IMR-90 (cell line): Measurements from ENCODE around the gene DGKB. TPM values are rescaled to one million over a fixed set of nuclear protein-coding genes. Genes with fewer than 3 reads are reported as not detected.

Source experiments
- ATAC-seq: fragments of 200-7000 bp; cut with Tn5 transposase; 2 replicates; pipeline ENCODE4 v1.9.1; 2020; ENCODE audit warnings: low read depth, mild to moderate bottlenecking, moderate library complexity
- BruUV-seq: library from RNA; stranded (reverse); fragments of 400-500 nt; replicated peaks from 2 replicates; lab custom pipeline; 2021; lab: Mats Ljungman, UMichigan
- CTCF ChIA-PET: fragments of 300-600 bp; formaldehyde crosslinking; extraction: SDS; loops from one replicate; lab custom pipeline; 2021; ENCODE audit warnings: antibody characterized with exemption; lab: Yijun Ruan, JAX
- POLR2A ChIA-PET: fragments of 300-600 bp; sonication (Branson Sonifier 250); formaldehyde crosslinking; loops from one replicate; lab custom pipeline; 2022; ENCODE audit warnings: antibody characterized with exemption; ENCODE audit not compliant: unreplicated experiment; lab: Charles Lee
- DNase-seq: peaks from one replicate; pipeline ENCODE4 v3.0.0; 2013
- H2AFZ ChIP-seq: replicated peaks from 2 replicates; pipeline ENCODE3; 2013; ENCODE audit warnings: low read length, mild to moderate bottlenecking; ENCODE audit not compliant: poor library complexity
- H2AK5ac ChIP-seq: 2 replicates; pipeline ENCODE4 v1.6.1; 2013; ENCODE audit warnings: low read depth, low read length, inconsistent platforms
- H2AK9ac ChIP-seq: replicated peaks from 2 replicates; pipeline ENCODE3; 2013; ENCODE audit warnings: mild to moderate bottlenecking, low read depth, low read length, moderate library complexity; ENCODE audit not compliant: poor library complexity
- H2BK120ac ChIP-seq: 2 replicates; pipeline ENCODE4 v1.6.1; 2013; ENCODE audit warnings: low read depth, low read length, inconsistent platforms
- H2BK15ac ChIP-seq: 3 replicates; pipeline ENCODE4 v1.6.1; 2013; ENCODE audit warnings: low read depth, low read length, inconsistent platforms
- H2BK20ac ChIP-seq: 2 replicates; pipeline ENCODE4 v1.6.1; 2013; ENCODE audit warnings: low read depth, mild to moderate bottlenecking, inconsistent platforms, low read length, moderate library complexity
- H2BK5ac ChIP-seq: 2 replicates; pipeline ENCODE4 v1.6.1; 2013; ENCODE audit warnings: mild to moderate bottlenecking, low read depth, low read length, inconsistent platforms; ENCODE audit not compliant: poor library complexity, severe bottlenecking
- H3K14ac ChIP-seq: replicated peaks from 2 replicates; pipeline ENCODE4 v1.6.1; 2013; ENCODE audit warnings: low read depth, low read length, inconsistent platforms
- H3K18ac ChIP-seq: 2 replicates; pipeline ENCODE4 v1.6.1; 2013; ENCODE audit warnings: low read depth, low read length, control low read depth
- H3K23ac ChIP-seq: 2 replicates; pipeline ENCODE4 v1.6.1; 2013; ENCODE audit warnings: low read depth, low read length, inconsistent platforms
- H3K27ac ChIP-seq: 2 replicates; pipeline ENCODE4 v1.5.1; 2013; ENCODE audit warnings: mild to moderate bottlenecking, control low read depth, low read length; ENCODE audit not compliant: insufficient read depth
- H3K27me3 ChIP-seq: 2 replicates; pipeline ENCODE4 v1.6.1; 2013; ENCODE audit warnings: low read length; ENCODE audit not compliant: control insufficient read depth, insufficient read depth
- H3K36me3 ChIP-seq: 2 replicates; pipeline ENCODE4 v1.6.1; 2013; ENCODE audit warnings: low read length, mixed read lengths; ENCODE audit not compliant: control insufficient read depth, insufficient read depth
- H3K4ac ChIP-seq: 2 replicates; pipeline ENCODE4 v1.6.1; 2013; ENCODE audit warnings: low read depth, low read length, inconsistent platforms
- H3K4me1 ChIP-seq: 2 replicates; pipeline ENCODE4 v1.6.1; 2013; ENCODE audit warnings: low read length, mixed read lengths; ENCODE audit not compliant: control insufficient read depth, insufficient read depth
- H3K4me2 ChIP-seq: 2 replicates; pipeline ENCODE4 v1.6.1; 2013; ENCODE audit warnings: low read depth, mild to moderate bottlenecking, control low read depth, low read length, moderate library complexity
- H3K4me3 ChIP-seq: 2 replicates; pipeline ENCODE4 v1.5.1; 2013; ENCODE audit warnings: low read depth, mild to moderate bottlenecking, control low read depth, low read length, moderate library complexity; ENCODE audit not compliant: insufficient read depth
- H3K56ac ChIP-seq: 2 replicates; pipeline ENCODE4 v1.6.1; 2013; ENCODE audit warnings: low read length, inconsistent platforms; ENCODE audit not compliant: insufficient read depth; ENCODE audit errors: extremely low read depth
- H3K79me1 ChIP-seq, 2 experiments: 2 replicates each; pipeline ENCODE4 v1.6.1; 2013; ENCODE audit warnings: low read length in 2 of 2, inconsistent platforms in 1 of 2, low read depth in 1 of 2
- H3K9ac ChIP-seq: 2 replicates; pipeline ENCODE4 v1.6.1; 2013; ENCODE audit warnings: low read depth, low read length, control low read depth
- H3K9me1 ChIP-seq: 2 replicates; pipeline ENCODE4 v1.6.1; 2013; ENCODE audit warnings: low read length, inconsistent platforms; ENCODE audit not compliant: insufficient read depth
- H3K9me3 ChIP-seq: 2 replicates; pipeline ENCODE4 v1.6.1; 2013; ENCODE audit warnings: low read length; ENCODE audit not compliant: control insufficient read depth, insufficient read depth
- H4K20me1 ChIP-seq: 2 replicates; pipeline ENCODE4 v1.6.1; 2013; ENCODE audit warnings: low read length, inconsistent platforms; ENCODE audit not compliant: insufficient read depth
- H4K5ac ChIP-seq: 2 replicates; pipeline ENCODE4 v1.6.1; 2013; ENCODE audit warnings: mild to moderate bottlenecking, low read depth, low read length, control low read depth
- H4K8ac ChIP-seq, 2 experiments: 2 replicates each; pipeline ENCODE4 v1.6.1; 2013; ENCODE audit warnings: low read depth in 2 of 2, low read length in 2 of 2, control low read depth in 1 of 2, inconsistent platforms in 1 of 2
- H4K91ac ChIP-seq: 2 replicates; pipeline ENCODE4 v1.6.1; 2013; ENCODE audit warnings: low read depth, low read length, inconsistent platforms; ENCODE audit not compliant: insufficient read depth
- CEBPB ChIP-seq: IDR thresholded peaks from 2 replicates; pipeline ENCODE4 v1.6.1; 2012; ENCODE audit warnings: low read depth, low read length, improper control_type of control experiment
- CHD1 ChIP-seq: IDR thresholded peaks from 2 replicates; pipeline ENCODE4 v1.6.1; 2012; ENCODE audit warnings: low read depth, low read length, improper control_type of control experiment
- ELK1 ChIP-seq: fragments of 150-350 bp; IDR thresholded peaks from 2 replicates; pipeline ENCODE4 v1.6.1; 2016; ENCODE audit warnings: low read depth, mild to moderate bottlenecking, low read length, moderate library complexity, borderline replicate concordance
- FOS ChIP-seq: fragments of 150-350 bp; IDR thresholded peaks from 2 replicates; pipeline ENCODE4 v1.6.1; 2016; ENCODE audit warnings: low read depth, low read length
- MAZ ChIP-seq: IDR thresholded peaks from 2 replicates; pipeline ENCODE4 v1.6.1; 2012; ENCODE audit warnings: low read depth, mild to moderate bottlenecking, low read length, improper control_type of control experiment, moderate library complexity, borderline replicate concordance
- MXI1 ChIP-seq: IDR thresholded peaks from 2 replicates; pipeline ENCODE4 v1.6.1; 2012; ENCODE audit warnings: low read depth, mild to moderate bottlenecking, low read length, moderate library complexity, borderline replicate concordance
- NFE2L2 ChIP-seq: fragments of 150-350 bp; IDR thresholded peaks from 2 replicates; pipeline ENCODE4 v1.6.1; 2016; ENCODE audit warnings: low read depth, mild to moderate bottlenecking, low read length
- POLR2A ChIP-seq: IDR thresholded peaks from 2 replicates; pipeline ENCODE4 v1.6.1; 2012; ENCODE audit warnings: mild to moderate bottlenecking, low read depth, low read length
- RAD21 ChIP-seq: IDR thresholded peaks from 2 replicates; pipeline ENCODE4 v1.6.1; 2012; ENCODE audit warnings: low read length, improper control_type of control experiment
- RCOR1 ChIP-seq: IDR thresholded peaks from 2 replicates; pipeline ENCODE4 v1.6.1; 2012; ENCODE audit warnings: mild to moderate bottlenecking, low read length, improper control_type of control experiment; ENCODE audit not compliant: insufficient replicate concordance
- SMC3 ChIP-seq: fragments of 150-350 bp; IDR thresholded peaks from 2 replicates; pipeline ENCODE4 v1.6.1; 2016; ENCODE audit warnings: low read depth, mild to moderate bottlenecking, antibody characterized with exemption, low read length, moderate library complexity
- WGBS, 2 experiments: methylation state at CpG; one replicate each; pipeline versions ENCODE4 v1.1.5 to v1.1.7; 2013; ENCODE audit warnings: missing lambda C conversion rate in 2 of 2; ENCODE audit not compliant: insufficient read length in 1 of 2; ENCODE audit errors: extremely low coverage in 2 of 2; 5-methylcytosine and 5-hydroxymethylcytosine counted together
- dilution Hi-C: fragments of 300-500 bp; cut with HindIII; formaldehyde crosslinking; loops from one replicate; pipeline ENCODE4 v1.14.3; 2018; ENCODE audit warnings: low sequenced_read_pairs; ENCODE audit not compliant: unreplicated experiment
- in situ Hi-C: fragments of 300-500 bp; cut with MboI; formaldehyde crosslinking; loops from 3 replicates; pipeline ENCODE4 v1.14.3; 2019; ENCODE audit warnings: low sequenced_read_pairs, inconsistent platforms, mixed read lengths
- intact Hi-C: fragments of 100-400 bp; cut with micrococcal nuclease; formaldehyde crosslinking; loops from 2 replicates; pipeline ENCODE4 v1.10.0; 2022
- polyA plus RNA-seq, 3 experiments: library from polyadenylated mRNA; depleted of rRNA; stranded (reverse); fragments of >200 nt; gene quantifications; 2 replicates each; pipeline ENCODE4 v1.2.3, GENCODE V29; 2012; ENCODE audit warnings: low replicate concordance in 1 of 3
- total RNA-seq: library from RNA; depleted of rRNA; stranded (reverse); fragments of >200 nt; gene quantifications from 2 replicates; pipeline ENCODE4 v1.2.3, GENCODE V29; 2012
- TF ChIP-seq, protein P1 (sequence below): fragments of 150-350 bp; IDR thresholded peaks from 2 replicates; pipeline ENCODE4 v1.6.1; 2017; ENCODE audit warnings: mild to moderate bottlenecking, antibody characterized with exemption, low read length, low read depth

Gene DGKB
- total and polyA plus RNA-seq, 2 of the 4 experiments (the other 2 are of a cell fraction): not detected

DNA sequence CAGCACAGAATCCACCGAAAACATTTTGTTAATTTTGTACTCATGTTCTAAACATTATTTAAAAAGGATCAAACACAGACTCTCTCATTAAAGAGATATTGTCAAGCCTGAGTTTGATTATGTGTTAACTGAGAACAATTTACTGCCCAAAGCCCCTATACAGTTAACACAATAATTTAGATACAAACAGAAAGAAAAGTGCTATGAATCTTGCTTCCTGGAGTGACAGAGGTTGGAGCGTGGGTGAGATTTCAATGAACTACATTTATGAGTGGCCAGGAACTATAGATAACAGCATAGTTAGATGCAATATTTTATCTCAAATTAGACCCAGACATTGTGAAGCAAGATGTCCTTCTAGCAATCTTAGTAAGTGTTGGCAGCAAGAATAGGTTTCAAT lies 464.2 kb downstream of the DGKB start:
- Histone ChIP-seq H4K8ac (no peak overlapping the region), H3K18ac (no peak overlapping the region), H3K79me1 (no peaks in the 10 kb centered on the region), H3K23ac (no peak overlapping the region), H3K56ac (no peak overlapping the region), H3K9me3 (no peaks in the 10 kb centered on the region), H2AK5ac (no peak overlapping the region), H4K20me1 (no peaks in the 10 kb centered on the region), H2BK15ac (no peak overlapping the region), H4K5ac (no peak overlapping the region), H3K4me1 (no peaks in the 10 kb centered on the region), H2AK9ac (no peak overlapping the region), H3K4me2 (no peak overlapping the region), H3K27me3 (no peaks in the 10 kb centered on the region), H2BK120ac (no peak overlapping the region), H2AFZ (no peak overlapping the region), H3K4ac (no peak overlapping the region), H3K27ac (no peak overlapping the region), H3K14ac (no peak overlapping the region), H2BK5ac (no peak overlapping the region), H3K9ac (no peak overlapping the region), H3K4me3 (no peak overlapping the region), H4K91ac (no peak overlapping the region), H3K36me3 (no peaks in the 10 kb centered on the region), H3K9me1 (no peaks in the 10 kb centered on the region), H2BK20ac (no peak overlapping the region)
- no peak for TF ChIP-seq MXI1
- no peak for TF ChIP-seq ELK1
- no peak for TF ChIP-seq POLR2A
- TF ChIP-seq NFE2L2: no peak
- TF ChIP-seq FOS: no peak
- no peak for TF ChIP-seq CHD1
- TF ChIP-seq SMC3: no peak
- TF ChIP-seq RCOR1: no peak
- no peak for TF ChIP-seq RAD21
- TF ChIP-seq, protein P1, sequence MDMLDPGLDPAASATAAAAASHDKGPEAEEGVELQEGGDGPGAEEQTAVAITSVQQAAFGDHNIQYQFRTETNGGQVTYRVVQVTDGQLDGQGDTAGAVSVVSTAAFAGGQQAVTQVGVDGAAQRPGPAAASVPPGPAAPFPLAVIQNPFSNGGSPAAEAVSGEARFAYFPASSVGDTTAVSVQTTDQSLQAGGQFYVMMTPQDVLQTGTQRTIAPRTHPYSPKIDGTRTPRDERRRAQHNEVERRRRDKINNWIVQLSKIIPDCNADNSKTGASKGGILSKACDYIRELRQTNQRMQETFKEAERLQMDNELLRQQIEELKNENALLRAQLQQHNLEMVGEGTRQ: no peak
- no peak for TF ChIP-seq MAZ
- no peak for TF ChIP-seq CEBPB
- dilution Hi-C loops: no loop called here
- DNase-seq: no peak
- no peak for ATAC-seq
- intact Hi-C loops: no loop called here
- BruUV-seq: no TSS peak
- CTCF ChIA-PET: no interaction called here
- WGBS, 2 experiments: no CpG with 5 or more reads among the region's 2 CpGs
- POLR2A ChIA-PET: no interaction called here
- in situ Hi-C loops: no loop called here
